ENCODE data around the gene SLC25A36. TPM values are rescaled to one million over a fixed set of nuclear protein-coding genes. Genes with fewer than 3 reads are reported as not detected.

SLC25A36 gene
- total and polyA plus RNA-seq, 2 donors (not counting 1 experiment from before 2014, with no cell fraction given), result 29.3 to 76.0 TPM

GRCh38 chr3:140931016-140931454 lies 10.6 kb upstream of the SLC25A36 start:
- H3K27me3 Mint-ChIP-seq, result peaks cover 54% of the 10 kb centered on the region
- no peak for TF ChIP-seq EZH2 (IDR thresholded peaks at IDR 0.05; ENCODE audit: borderline replicate concordance, insufficient read depth, low read depth, low read length, poor library complexity, severe bottlenecking)
- TF ChIP-seq CTCF (IDR thresholded peaks at IDR 0.05), result no peak
- intact Hi-C loops (cut with micrococcal nuclease), result no loop called here
- peaks cover 3% of the 10 kb centered on the region for H3K9me3 Mint-ChIP-seq (ENCODE audit: insufficient read depth)
- Histone ChIP-seq H3K27ac (ENCODE audit: low read length in 2 of 2) (no peak overlapping the region), H3K9ac (ENCODE audit: low read length) (no peak overlapping the region), H3K27me3 (replicated peaks in 1 of 4; ENCODE audit: control extremely low read depth in 1 of 4, control insufficient read depth in 3 of 4, insufficient read depth in 4 of 4, low read length in 3 of 4) (peaks cover 0 to 24% (median 6%) of the 10 kb centered on the region in 4 experiments), H3K36me3 (replicated peaks in 1 of 2; ENCODE audit: control extremely low read depth in 1 of 2, control insufficient read depth in 1 of 2, extremely low read depth in 1 of 2, insufficient read depth in 2 of 2, low read length in 1 of 2) (no peaks in the 10 kb centered on the region), H4K20me1 (ENCODE audit: control insufficient read depth, insufficient read depth, low read length, poor library complexity, severe bottlenecking) (no peaks in the 10 kb centered on the region), H3K4me1 (ENCODE audit: control insufficient read depth in 2 of 2, insufficient read depth in 2 of 2, low read length in 2 of 2) (no peaks in the 10 kb centered on the region), H3K4me3 (ENCODE audit: control extremely low read depth in 1 of 5, extremely low read depth in 1 of 5, insufficient read depth in 1 of 5, low read depth in 2 of 5, low read length in 4 of 5) (no peak overlapping the region), H2AFZ (ENCODE audit: insufficient read depth, low read depth, low read length, poor library complexity, severe bottlenecking) (no peak overlapping the region), H3K9me3 (ENCODE audit: control extremely low read depth in 1 of 3, control insufficient read depth in 2 of 3, insufficient read depth in 1 of 3, low read length in 2 of 3) (no peaks in the 10 kb centered on the region), H3K79me2 (ENCODE audit: control insufficient read depth, insufficient read depth, low read length) (no peaks in the 10 kb centered on the region), H3K4me2 (replicated peaks; ENCODE audit: low read depth, low read length, poor library complexity, severe bottlenecking) (no peak overlapping the region)
- H3K4me3 Mint-ChIP-seq, result no peak overlapping the region
- ATAC-seq (ENCODE audit: low read depth) (no peak), DNase-seq (no peak)
- H3K4me1 Mint-ChIP-seq, result peaks cover 2% of the 10 kb centered on the region
- ChIA-PET POLR2A (no interaction called here), CTCF (no interaction called here)
- H3K27ac Mint-ChIP-seq, result no peak overlapping the region
- WGBS (ENCODE audit: insufficient coverage), result 49% methylated on average over 6 of the region's 12 CpGs

- no peak overlapping the region for H3K9ac ChIP-seq (ENCODE audit: low read length)
- no peak for TF ChIP-seq CTCF (IDR thresholded peaks at IDR 0.05)
- TF ChIP-seq EZH2 (IDR thresholded peaks at IDR 0.05; ENCODE audit: borderline replicate concordance, insufficient read depth, low read depth, low read length, poor library complexity, severe bottlenecking), result no peak
- CTCF ChIA-PET, result interaction anchor here (1.9 kb wide), 1 partner anchor 9 kb away, joined by 5 read pairs; no protein-coding TSS in a partner anchor
These were observed 9.8 kb upstream of the SLC25A36 start for GRCh38 chr3:140931801-140932200.

More at GRCh38 chr3:140931801-140932200, 9.8 kb upstream of the SLC25A36 start:
- Histone ChIP-seq H3K4me2 (replicated peaks; ENCODE audit: low read depth, low read length, poor library complexity, severe bottlenecking) (no peak overlapping the region), H3K4me1 (ENCODE audit: control insufficient read depth in 2 of 2, insufficient read depth in 2 of 2, low read length in 2 of 2) (no peaks in the 10 kb centered on the region), H3K36me3 (replicated peaks in 1 of 2; ENCODE audit: control extremely low read depth in 1 of 2, control insufficient read depth in 1 of 2, extremely low read depth in 1 of 2, insufficient read depth in 2 of 2, low read length in 1 of 2) (no peaks in the 10 kb centered on the region), H2AFZ (ENCODE audit: insufficient read depth, low read depth, low read length, poor library complexity, severe bottlenecking) (no peak overlapping the region), H3K4me3 (ENCODE audit: control extremely low read depth in 1 of 5, extremely low read depth in 1 of 5, insufficient read depth in 1 of 5, low read depth in 2 of 5, low read length in 4 of 5) (no peak overlapping the region), H3K27me3 (replicated peaks in 1 of 4; ENCODE audit: control extremely low read depth in 1 of 4, control insufficient read depth in 3 of 4, insufficient read depth in 4 of 4, low read length in 3 of 4) (peaks cover 0 to 24% (median 6%) of the 10 kb centered on the region in 4 experiments), H4K20me1 (ENCODE audit: control insufficient read depth, insufficient read depth, low read length, poor library complexity, severe bottlenecking) (no peaks in the 10 kb centered on the region), H3K9me3 (ENCODE audit: control extremely low read depth in 1 of 3, control insufficient read depth in 2 of 3, insufficient read depth in 1 of 3, low read length in 2 of 3) (no peaks in the 10 kb centered on the region), H3K27ac (ENCODE audit: low read length in 2 of 2) (no peak overlapping the region), H3K79me2 (ENCODE audit: control insufficient read depth, insufficient read depth, low read length) (no peaks in the 10 kb centered on the region)
- POLR2A ChIA-PET, result no interaction called here
- DNase-seq (no peak), ATAC-seq (ENCODE audit: low read depth) (no peak)
- Mint-ChIP-seq H3K27me3 (peaks cover 51% of the 10 kb centered on the region), H3K4me1 (peaks cover 2% of the 10 kb centered on the region), H3K27ac (no peak overlapping the region), H3K9me3 (ENCODE audit: insufficient read depth) (peaks cover 5% of the 10 kb centered on the region), H3K4me3 (no peak overlapping the region)
- intact Hi-C loops (cut with micrococcal nuclease), result no loop called here

Measured in B cell (primary cell).